Measurements from ENCODE around the gene MPPED1. TPM values are rescaled to one million over a fixed set of nuclear protein-coding genes. Genes with fewer than 3 reads are reported as not detected.

Gene MPPED1
- total RNA-seq, 1 donor from 2014 or later: not detected

DNA sequence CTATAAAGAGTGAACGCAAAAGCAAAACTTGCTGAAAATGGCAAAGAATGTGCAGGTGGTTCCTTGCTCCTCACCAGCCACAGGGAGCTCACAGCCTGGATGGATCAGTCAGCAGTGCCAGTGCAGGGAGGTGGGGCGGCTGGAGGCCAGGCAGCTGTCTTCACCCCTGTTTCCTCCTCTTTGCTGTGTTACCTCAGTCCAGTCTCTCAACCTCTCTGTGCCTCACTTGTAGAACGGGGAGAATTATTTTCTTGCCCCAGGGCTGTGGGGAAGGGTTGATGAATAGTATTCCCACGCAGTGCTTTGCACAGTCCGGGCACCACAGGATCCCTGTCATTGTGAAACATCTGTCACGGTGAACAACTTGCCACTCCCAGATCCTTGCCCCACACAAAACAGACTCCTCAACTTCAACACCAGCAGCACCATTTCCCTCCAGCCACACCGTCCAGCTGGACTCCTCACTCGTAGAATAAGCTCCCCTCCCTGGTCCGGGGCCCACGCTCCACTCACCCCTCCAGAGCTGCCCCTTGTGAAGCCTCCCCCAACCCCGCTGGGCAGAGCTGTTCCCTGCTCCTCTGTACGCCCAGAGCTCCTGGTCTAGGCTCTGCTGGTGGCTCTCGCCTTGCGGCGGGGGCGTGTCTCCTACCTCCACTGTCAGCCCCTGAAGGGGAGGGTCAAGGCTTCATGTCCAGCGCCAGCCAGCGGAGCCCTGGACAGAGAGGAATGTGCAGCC lies 27.7 kb downstream of the MPPED1 start:
- peaks cover 58% of the 10 kb centered on the region for H3K27me3 Mint-ChIP-seq (ENCODE audit: low read depth)
- no peaks in the 10 kb centered on the region for H3K4me1 Mint-ChIP-seq (ENCODE audit: low read depth)
- no peak overlapping the region for H3K27ac Mint-ChIP-seq (ENCODE audit: unreplicated experiment)
- no peaks in the 10 kb centered on the region for H3K36me3 Mint-ChIP-seq (ENCODE audit: low read depth)
- no peak for DNase-seq (ENCODE audit: low spot score)
- H3K9me3 Mint-ChIP-seq (ENCODE audit: low read depth): no peaks in the 10 kb centered on the region
- H3K4me3 Mint-ChIP-seq (ENCODE audit: unreplicated experiment): no peak overlapping the region
- TF ChIP-seq CTCF (IDR thresholded peaks at IDR 0.05): no peak

GRCh38 chr22:43440104-43440387 lies 28.2 kb downstream of the MPPED1 start:
- DNase-seq (ENCODE audit: low spot score): no peak
- H3K36me3 Mint-ChIP-seq (ENCODE audit: low read depth): no peaks in the 10 kb centered on the region
- TF ChIP-seq CTCF (IDR thresholded peaks at IDR 0.05): no peak
- H3K9me3 Mint-ChIP-seq (ENCODE audit: low read depth): no peaks in the 10 kb centered on the region
- H3K27me3 Mint-ChIP-seq (ENCODE audit: low read depth): peaks cover 58% of the 10 kb centered on the region
- H3K27ac Mint-ChIP-seq (ENCODE audit: unreplicated experiment): no peak overlapping the region
- no peaks in the 10 kb centered on the region for H3K4me1 Mint-ChIP-seq (ENCODE audit: low read depth)
- H3K4me3 Mint-ChIP-seq (ENCODE audit: unreplicated experiment): no peak overlapping the region

- H3K27me3 Mint-ChIP-seq (ENCODE audit: low read depth): peaks cover 54% of the 10 kb centered on the region
- H3K4me3 Mint-ChIP-seq (ENCODE audit: unreplicated experiment): no peak overlapping the region
- no peaks in the 10 kb centered on the region for H3K36me3 Mint-ChIP-seq (ENCODE audit: low read depth)
- TF ChIP-seq CTCF (IDR thresholded peaks at IDR 0.05): no peak
- no peaks in the 10 kb centered on the region for H3K4me1 Mint-ChIP-seq (ENCODE audit: low read depth)
- no peak overlapping the region for H3K27ac Mint-ChIP-seq (ENCODE audit: unreplicated experiment)
- no peaks in the 10 kb centered on the region for H3K9me3 Mint-ChIP-seq (ENCODE audit: low read depth)
- no peak for DNase-seq (ENCODE audit: low spot score)
Observed at GRCh38 chr22:43440556-43440955, 28.7 kb downstream of the MPPED1 start.

GRCh38 chr22:43441216-43441615 lies 29.4 kb downstream of the MPPED1 start:
- no peak for DNase-seq (ENCODE audit: low spot score)
- H3K4me1 Mint-ChIP-seq (ENCODE audit: low read depth): no peaks in the 10 kb centered on the region
- no peak overlapping the region for H3K4me3 Mint-ChIP-seq (ENCODE audit: unreplicated experiment)
- H3K36me3 Mint-ChIP-seq (ENCODE audit: low read depth): no peaks in the 10 kb centered on the region
- H3K27ac Mint-ChIP-seq (ENCODE audit: unreplicated experiment): no peak overlapping the region
- TF ChIP-seq CTCF (IDR thresholded peaks at IDR 0.05): no peak
- peaks cover 55% of the 10 kb centered on the region for H3K27me3 Mint-ChIP-seq (ENCODE audit: low read depth)
- no peaks in the 10 kb centered on the region for H3K9me3 Mint-ChIP-seq (ENCODE audit: low read depth)

DNA sequence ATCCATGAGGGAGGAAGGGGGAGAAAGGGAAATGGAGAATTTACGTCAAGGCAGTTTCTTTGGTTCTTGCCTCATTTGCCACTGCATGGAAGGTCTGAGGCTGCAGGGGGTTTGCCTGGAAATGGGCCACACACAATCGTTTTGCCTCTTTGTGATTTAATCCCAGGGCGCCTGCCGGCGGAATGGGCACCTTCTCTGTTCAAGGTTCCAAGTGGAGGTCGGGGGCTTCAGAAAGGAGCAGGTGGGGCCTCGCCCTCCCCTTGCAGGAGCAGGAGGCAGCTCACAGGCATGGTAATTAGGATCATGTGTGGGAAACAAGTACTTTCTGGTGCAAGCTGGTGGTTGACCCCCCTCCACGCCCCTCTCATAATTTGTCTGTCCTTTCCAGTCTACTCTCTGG lies 29.9 kb downstream of the MPPED1 start:
- Mint-ChIP-seq H3K9me3 (ENCODE audit: low read depth) (no peaks in the 10 kb centered on the region), H3K4me1 (ENCODE audit: low read depth) (no peaks in the 10 kb centered on the region), H3K4me3 (ENCODE audit: unreplicated experiment) (no peak overlapping the region), H3K27ac (ENCODE audit: unreplicated experiment) (no peak overlapping the region), H3K27me3 (ENCODE audit: low read depth) (peaks cover 56% of the 10 kb centered on the region), H3K36me3 (ENCODE audit: low read depth) (no peaks in the 10 kb centered on the region)
- no peak for TF ChIP-seq CTCF (IDR thresholded peaks at IDR 0.05)
- DNase-seq (ENCODE audit: low spot score): no peak

Data from chondrocyte (in vitro differentiated cells).